ENCODE results near the gene PPIB. TPM values are rescaled to one million over a fixed set of nuclear protein-coding genes. Genes with fewer than 3 reads are reported as not detected.

Gene PPIB
- total and polyA plus RNA-seq, 8 donors = 116 to 582 (median 268) TPM

GRCh38 chr15:64162478-64162868, 349 bp downstream of the PPIB start:
- WGBS, 5 donors = 0 to 1% (median 0%) methylated on average over 3 to 21 of the region's 21 CpGs
- Histone ChIP-seq H3K4me1 (peaks cover 35 to 59% (median 50%) of the 10 kb centered on the region in 4 donors), H3K4me3 (peak overlapping the region; percentile 67 to 87 (median 76)), H3K27me3 (no peaks in the 10 kb centered on the region), H3K36me3 (peaks cover 40 to 43% (median 41%) of the 10 kb centered on the region in 4 donors), H3K9me3 (no peaks in the 10 kb centered on the region), H3K27ac (peak overlapping the region; percentile 87 to 96 (median 90))
- intact Hi-C loops (cut with DNase I; ENCODE audit: low total_unique reads) = no loop called here
- TF ChIP-seq EP300 (IDR thresholded peaks at IDR 0.05) = no peak
- no peak for DNase-seq

- Histone ChIP-seq H3K9me3 (no peaks in the 10 kb centered on the region), H3K4me3 (peak overlapping the region; percentile 67 to 87 (median 76)), H3K27ac (peak overlapping the region; percentile 35 to 91 (median 88)), H3K4me1 (peaks cover 35 to 60% (median 52%) of the 10 kb centered on the region in 4 donors), H3K36me3 (peaks cover 46 to 49% (median 47%) of the 10 kb centered on the region in 4 donors), H3K27me3 (no peaks in the 10 kb centered on the region)
- 22 to 35% (median 31%) methylated on average over 9 to 12 of the region's 12 CpGs for WGBS, 5 donors
- intact Hi-C loops (cut with DNase I; ENCODE audit: low total_unique reads) = no loop called here
- DNase-seq = no peak
- TF ChIP-seq POLR2AphosphoS5 (IDR thresholded peaks at IDR 0.05) (no peak), EP300 (IDR thresholded peaks at IDR 0.05) (no peak), POLR2A (IDR thresholded peaks at IDR 0.05) (no peak), CTCF (IDR thresholded peaks at IDR 0.05) (no peak)
These were observed 939 bp downstream of the PPIB start for GRCh38 chr15:64161688-64162477.

GRCh38 chr15:64158363-64159134, 4.3 kb downstream of the PPIB start:
- 74 to 84% (median 80%) methylated on average over 11 of the region's 11 CpGs for WGBS, 5 donors
- peak overlapping the region in 2 of 5 donors; percentile 13 to 15 for H3K27ac ChIP-seq
- no peak for DNase-seq
- intact Hi-C loops (cut with DNase I; ENCODE audit: low total_unique reads) = loop anchor here (10.0 kb wide), 1 partner anchor 64 kb away; the partner anchor contains the start of genes CIAO2A and SNX1
- H3K36me3 ChIP-seq = peaks cover 63 to 80% (median 78%) of the 10 kb centered on the region in 4 donors
- H3K4me1 ChIP-seq = peaks cover 32 to 63% (median 51%) of the 10 kb centered on the region in 4 donors
- TF ChIP-seq POLR2AphosphoS5 (IDR thresholded peaks at IDR 0.05) (no peak), EP300 (IDR thresholded peaks at IDR 0.05) (no peak), CTCF (IDR thresholded peaks at IDR 0.05) (no peak), POLR2A (IDR thresholded peaks at IDR 0.05) (no peak)
- H3K9me3 ChIP-seq = no peaks in the 10 kb centered on the region
- peak overlapping the region in 2 of 4 donors; percentile 5 to 14 for H3K4me3 ChIP-seq
- no peaks in the 10 kb centered on the region for H3K27me3 ChIP-seq

- DNase-seq = no peak
- 62 to 95% (median 72%) methylated on average over 1 of the region's 1 CpG for WGBS, 5 donors
- Histone ChIP-seq H3K9me3 (no peaks in the 10 kb centered on the region), H3K27ac (no peak overlapping the region), H3K36me3 (peaks cover 63 to 80% (median 78%) of the 10 kb centered on the region in 4 donors), H3K4me1 (peaks cover 36 to 69% (median 58%) of the 10 kb centered on the region in 4 donors), H3K27me3 (peaks cover 0 to 7% (median 4%) of the 10 kb centered on the region in 3 donors), H3K4me3 (no peak overlapping the region)
- intact Hi-C loops (cut with DNase I; ENCODE audit: low total_unique reads) = loop anchor here (10.0 kb wide), 1 partner anchor 63 kb away; the partner anchor contains the start of genes CIAO2A and SNX1
- TF ChIP-seq POLR2A (IDR thresholded peaks at IDR 0.05) (no peak), EP300 (IDR thresholded peaks at IDR 0.05) (no peak), POLR2AphosphoS5 (IDR thresholded peaks at IDR 0.05) (no peak), CTCF (IDR thresholded peaks at IDR 0.05) (no peak)
These were observed 5.2 kb downstream of the PPIB start for GRCh38 chr15:64157599-64158125.

Measured in stomach (tissue), 9 donors.